Hepatocyte (in vitro differentiated cells): ENCODE results near the gene CNST.

Experiments used
- CTCF ChIP-seq: fragments of 200-600 bp; sonication (generic); IDR thresholded peaks from 2 replicates; pipeline ENCODE4 v1.5.1; 2016; ENCODE audit warnings: antibody characterized with exemption, mild to moderate bottlenecking; ENCODE audit not compliant: poor library complexity
- EZH2 ChIP-seq: fragments of 200-600 bp; sonication (generic); IDR thresholded peaks from 2 replicates; pipeline ENCODE4 v1.6.1; 2016; ENCODE audit warnings: antibody characterized with exemption, mild to moderate bottlenecking, borderline replicate concordance
- EZH2phosphoT487 ChIP-seq: fragments of 200-600 bp; sonication (generic); IDR thresholded peaks from one replicate; pipeline ENCODE4 v1.6.1; 2018; ENCODE audit warnings: antibody characterized with exemption, mild to moderate bottlenecking, low read depth, moderate library complexity; ENCODE audit not compliant: unreplicated experiment, severe bottlenecking

GRCh38 chr1:246683521-246683920 is 117.3 kb downstream of the CNST start:
- TF ChIP-seq CTCF = no peak
- no peak for TF ChIP-seq EZH2phosphoT487
- no peak for TF ChIP-seq EZH2
